Neuronal stem cell (in vitro differentiated cells): ENCODE results near the gene SENP1.

Experiments
- DNase-seq: peaks from one replicate; pipeline ENCODE4 v3.0.0-alpha.2; 2013; ENCODE audit warnings: low spot score
- H2AFZ ChIP-seq: one replicate; pipeline ENCODE4 v1.6.1; 2013; ENCODE audit warnings: mild to moderate bottlenecking, low read length, inconsistent platforms
- H2AK5ac ChIP-seq: 2 replicates; pipeline ENCODE4 v1.6.1; 2013; ENCODE audit warnings: low read depth, mild to moderate bottlenecking, inconsistent platforms, low read length, moderate library complexity, mixed read lengths
- H2BK120ac ChIP-seq: 2 replicates; pipeline ENCODE4 v1.6.1; 2013; ENCODE audit warnings: low read depth, mild to moderate bottlenecking, inconsistent platforms, low read length, moderate library complexity, mixed read lengths
- H2BK12ac ChIP-seq: one replicate; pipeline ENCODE4 v1.6.1; 2013; ENCODE audit warnings: low read length, inconsistent platforms
- H2BK15ac ChIP-seq: 2 replicates; pipeline ENCODE4 v1.6.1; 2013; ENCODE audit warnings: mild to moderate bottlenecking, low read length, inconsistent platforms, mixed read lengths
- H2BK5ac ChIP-seq: one replicate; pipeline ENCODE4 v1.6.1; 2013; ENCODE audit warnings: inconsistent platforms, mild to moderate bottlenecking, low read length, moderate library complexity
- H3K14ac ChIP-seq: one replicate; pipeline ENCODE4 v1.6.1; 2013; ENCODE audit warnings: low read length, inconsistent platforms
- H3K18ac ChIP-seq: 2 replicates; pipeline ENCODE4 v1.6.1; 2013; ENCODE audit warnings: low read length, inconsistent platforms
- H3K23ac ChIP-seq: 2 replicates; pipeline ENCODE4 v1.6.1; 2013; ENCODE audit warnings: low read depth, mild to moderate bottlenecking, mixed read lengths, low read length, inconsistent platforms; ENCODE audit not compliant: poor library complexity
- H3K27ac ChIP-seq: replicated peaks from 3 replicates; pipeline ENCODE4 v1.5.1; 2013; ENCODE audit warnings: low read length, inconsistent platforms
- H3K27me3 ChIP-seq, 3 experiments: 2 replicates each; pipeline ENCODE4 v1.6.1; 2013; ENCODE audit warnings: low read length in 3 of 3, mild to moderate bottlenecking in 2 of 3, inconsistent platforms in 1 of 3, low read depth in 1 of 3, mixed read lengths in 1 of 3, moderate library complexity in 1 of 3; ENCODE audit not compliant: control insufficient read depth in 3 of 3, insufficient read depth in 3 of 3
- H3K36me3 ChIP-seq, 2 donors: replicated peaks in 1 of 2; 2 replicates each; pipeline ENCODE4 v1.6.1; 2013; ENCODE audit warnings: low read length in 2 of 2; ENCODE audit not compliant: control insufficient read depth in 2 of 2, insufficient read depth in 2 of 2
- H3K4ac ChIP-seq: 2 replicates; pipeline ENCODE4 v1.6.1; 2013; ENCODE audit warnings: inconsistent platforms, mild to moderate bottlenecking, low read length, moderate library complexity
- H3K4me1 ChIP-seq, 2 donors: 1 replicate in 1 of 2; 2 replicates in 1 of 2; pipeline ENCODE4 v1.6.1; 2013; ENCODE audit warnings: low read length in 2 of 2, low read depth in 1 of 2; ENCODE audit not compliant: control insufficient read depth in 2 of 2, insufficient read depth in 1 of 2
- H3K4me2 ChIP-seq: one replicate; pipeline ENCODE4 v1.6.1; 2013; ENCODE audit warnings: mild to moderate bottlenecking, low read length, inconsistent platforms; ENCODE audit not compliant: insufficient read depth, poor library complexity, severe bottlenecking
- H3K4me3 ChIP-seq, 2 donors: 2 replicates each; pipeline ENCODE4 v1.5.1; 2013; ENCODE audit warnings: low read length in 2 of 2, mild to moderate bottlenecking in 2 of 2, inconsistent platforms in 1 of 2, moderate library complexity in 1 of 2
- H3K79me1 ChIP-seq: one replicate; pipeline ENCODE4 v1.6.1; 2013; ENCODE audit warnings: low read depth, mild to moderate bottlenecking, inconsistent platforms, low read length, moderate library complexity
- H3K9ac ChIP-seq: one replicate; pipeline ENCODE4 v1.6.1; 2013; ENCODE audit warnings: mild to moderate bottlenecking, low read depth, low read length, inconsistent platforms; ENCODE audit not compliant: poor library complexity
- H3K9me3 ChIP-seq, 2 donors: replicated peaks in 1 of 2; 2 replicates each; pipeline versions ENCODE3 to v1.6.1; 2013; ENCODE audit warnings: low read length in 2 of 2, mild to moderate bottlenecking in 2 of 2, inconsistent platforms in 1 of 2, low read depth in 1 of 2, mixed read lengths in 1 of 2, moderate library complexity in 1 of 2; ENCODE audit not compliant: control insufficient read depth in 2 of 2, insufficient read depth in 1 of 2
- H4K8ac ChIP-seq: one replicate; pipeline ENCODE4 v1.6.1; 2013; ENCODE audit warnings: low read depth, mild to moderate bottlenecking, inconsistent platforms, low read length, moderate library complexity
- H4K91ac ChIP-seq: one replicate; pipeline ENCODE4 v1.6.1; 2013; ENCODE audit warnings: low read length, low read depth, mild to moderate bottlenecking, inconsistent platforms; ENCODE audit not compliant: poor library complexity
- WGBS, 2 donors: extraction: QIAGEN DNeasy Blood & Tissue Kit; methylation state at CpG; one replicate each; pipeline ENCODE4 v1.1.7; 2013; ENCODE audit warnings: missing lambda C conversion rate in 2 of 2, mixed read lengths in 1 of 2; ENCODE audit not compliant: insufficient read length in 2 of 2, insufficient replicate concordance in 1 of 2; ENCODE audit errors: extremely low coverage in 2 of 2; 5-methylcytosine and 5-hydroxymethylcytosine counted together

SENP1 gene

DNA sequence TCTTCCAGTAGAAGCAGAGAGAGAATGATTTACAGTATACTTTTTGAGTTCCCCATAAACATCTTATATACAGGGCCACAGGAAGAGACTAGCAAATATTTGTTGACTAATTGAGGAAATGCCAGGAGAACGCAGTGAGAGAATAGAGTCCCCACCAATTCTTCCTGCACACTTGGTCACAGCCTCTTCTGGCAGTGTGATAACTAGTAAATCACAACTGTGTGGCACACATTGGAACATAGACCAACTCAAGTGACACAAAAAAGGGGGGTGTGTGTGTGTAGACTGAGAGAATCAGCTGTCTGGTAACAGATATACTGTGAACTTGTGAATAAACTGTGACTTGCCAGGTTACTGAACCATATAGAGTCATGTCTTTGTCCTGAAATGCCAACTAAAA is 23.5 kb upstream of the SENP1 start:
- Histone ChIP-seq H2BK5ac (no peak overlapping the region), H2BK120ac (no peak overlapping the region), H3K4me3 (no peak overlapping the region), H4K91ac (no peak overlapping the region), H2AK5ac (no peak overlapping the region), H3K27me3 (no peaks in the 10 kb centered on the region), H2BK12ac (no peak overlapping the region), H2AFZ (no peak overlapping the region), H3K4ac (no peak overlapping the region), H4K8ac (no peak overlapping the region), H2BK15ac (no peak overlapping the region), H3K9ac (no peak overlapping the region), H3K27ac (no peak overlapping the region), H3K79me1 (no peaks in the 10 kb centered on the region), H3K36me3 (peaks cover 34 to 97% of the 10 kb centered on the region in 2 donors), H3K18ac (no peak overlapping the region), H3K23ac (no peak overlapping the region), H3K4me2 (no peak overlapping the region), H3K4me1 (no peaks in the 10 kb centered on the region), H3K9me3 (no peaks in the 10 kb centered on the region), H3K14ac (no peak overlapping the region)
- no peak for DNase-seq
- no CpG with 5 or more reads among the region's 1 CpG for WGBS, 2 donors

DNA sequence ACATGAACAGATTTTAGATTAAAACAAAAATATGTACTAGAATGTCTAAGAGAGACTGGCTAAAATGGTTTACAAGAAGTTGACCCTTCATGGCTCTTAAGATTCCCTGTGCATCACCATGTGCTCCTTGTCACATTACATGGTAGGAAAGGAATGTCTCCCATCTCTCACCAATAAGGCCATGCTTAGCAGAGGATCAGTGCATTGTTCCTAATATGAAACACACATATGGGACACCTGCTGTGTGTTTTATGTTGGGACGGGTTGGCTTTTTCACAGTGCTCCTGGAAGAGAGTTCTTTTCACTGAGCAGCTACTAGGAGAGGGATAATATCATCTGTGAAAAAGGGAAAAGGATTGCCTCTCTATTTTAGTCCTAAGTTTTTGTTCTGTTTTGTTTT is 22.9 kb upstream of the SENP1 start:
- H3K27ac ChIP-seq = no peak overlapping the region
- no peak overlapping the region for H3K23ac ChIP-seq
- H3K27me3 ChIP-seq = no peaks in the 10 kb centered on the region
- no peak overlapping the region for H3K4ac ChIP-seq
- H2BK15ac ChIP-seq = no peak overlapping the region
- H4K91ac ChIP-seq = no peak overlapping the region
- H3K9me3 ChIP-seq = no peaks in the 10 kb centered on the region
- H3K4me1 ChIP-seq = no peaks in the 10 kb centered on the region
- no peak overlapping the region for H2BK120ac ChIP-seq
- peaks cover 30 to 97% of the 10 kb centered on the region in 2 donors for H3K36me3 ChIP-seq
- DNase-seq = no peak
- no peak overlapping the region for H3K4me3 ChIP-seq
- H3K79me1 ChIP-seq = no peaks in the 10 kb centered on the region
- H2AFZ ChIP-seq = no peak overlapping the region
- H3K14ac ChIP-seq = no peak overlapping the region
- no CpG with 5 or more reads among the region's 1 CpG for WGBS, 2 donors
- no peak overlapping the region for H4K8ac ChIP-seq
- no peak overlapping the region for H2AK5ac ChIP-seq
- no peak overlapping the region for H3K9ac ChIP-seq
- no peak overlapping the region for H2BK5ac ChIP-seq
- H3K18ac ChIP-seq = no peak overlapping the region
- H2BK12ac ChIP-seq = no peak overlapping the region
- no peak overlapping the region for H3K4me2 ChIP-seq

DNA sequence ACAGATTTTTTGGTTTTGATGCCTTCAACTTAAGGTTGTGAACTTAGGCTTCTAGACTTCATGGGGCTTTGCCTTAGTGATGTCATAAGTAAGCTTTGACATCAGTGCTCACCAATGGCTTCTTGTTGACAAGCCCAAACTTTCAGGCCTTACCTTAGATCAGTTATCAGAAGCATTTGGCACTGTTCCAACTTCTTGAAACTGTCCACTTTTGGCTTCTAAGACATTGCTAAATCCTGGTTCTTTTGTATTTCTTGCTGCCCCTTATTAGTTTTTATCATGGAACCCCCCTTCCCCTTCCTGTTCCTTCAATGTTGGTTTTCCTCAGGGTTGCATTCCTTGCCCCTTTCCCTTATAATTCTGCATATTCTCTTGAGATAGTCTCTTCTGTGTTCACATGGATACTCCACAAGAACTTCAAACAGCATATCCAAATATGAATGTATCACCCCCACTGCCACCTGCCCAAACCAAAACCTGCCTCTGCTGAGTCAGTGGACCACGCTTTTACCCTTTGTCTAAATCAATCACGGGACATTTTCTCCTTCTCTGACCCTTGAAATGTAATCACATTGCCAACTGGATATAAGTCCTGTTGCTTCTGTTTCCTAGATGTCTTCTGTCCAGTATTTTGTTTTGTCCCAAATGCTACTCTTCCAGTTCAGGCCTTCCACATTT is 21.2 kb upstream of the SENP1 start:
- WGBS, 2 donors = no CpG with 5 or more reads among the region's 2 CpGs
- Histone ChIP-seq H3K27ac (no peak overlapping the region), H2AFZ (no peak overlapping the region), H3K27me3 (no peaks in the 10 kb centered on the region), H3K36me3 (peaks cover 19 to 94% of the 10 kb centered on the region in 2 donors), H3K4ac (no peak overlapping the region), H3K4me2 (no peak overlapping the region), H2AK5ac (no peak overlapping the region), H3K9ac (no peak overlapping the region), H3K79me1 (no peaks in the 10 kb centered on the region), H3K4me1 (peaks cover 3 to 8% of the 10 kb centered on the region in 2 donors), H4K8ac (no peak overlapping the region), H3K14ac (no peak overlapping the region), H2BK12ac (no peak overlapping the region), H2BK5ac (no peak overlapping the region), H3K9me3 (no peaks in the 10 kb centered on the region), H3K18ac (no peak overlapping the region), H2BK120ac (no peak overlapping the region), H3K4me3 (no peak overlapping the region), H2BK15ac (no peak overlapping the region), H4K91ac (no peak overlapping the region), H3K23ac (no peak overlapping the region)
- DNase-seq = no peak

DNA sequence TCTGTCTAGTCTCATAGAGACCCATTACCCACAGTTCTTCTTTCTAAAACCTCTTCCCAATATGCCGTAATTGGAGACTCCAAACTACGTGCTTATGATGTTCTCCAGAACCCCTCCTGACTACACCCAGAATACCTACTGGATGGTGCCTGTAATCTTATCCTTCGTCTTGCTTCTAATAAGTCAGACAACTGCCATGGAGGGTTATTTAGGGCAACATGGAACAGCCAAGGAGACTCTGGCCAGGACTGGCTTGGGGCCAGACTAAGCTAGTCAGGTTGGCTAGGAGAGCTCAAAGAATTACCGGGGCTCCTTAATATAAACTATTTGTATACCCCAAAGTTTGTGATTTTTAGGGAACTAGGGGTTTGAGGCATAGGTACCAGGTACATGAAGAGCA is 20.1 kb upstream of the SENP1 start:
- no peak overlapping the region for H3K4me2 ChIP-seq
- H3K9me3 ChIP-seq = no peaks in the 10 kb centered on the region
- H2BK5ac ChIP-seq = no peak overlapping the region
- H3K27me3 ChIP-seq = no peaks in the 10 kb centered on the region
- no peak overlapping the region for H2BK120ac ChIP-seq
- no peak for DNase-seq
- peaks cover 14 to 83% of the 10 kb centered on the region in 2 donors for H3K36me3 ChIP-seq
- H3K14ac ChIP-seq = no peak overlapping the region
- no peak overlapping the region for H3K4ac ChIP-seq
- no peak overlapping the region for H2AK5ac ChIP-seq
- H4K8ac ChIP-seq = no peak overlapping the region
- H3K9ac ChIP-seq = no peak overlapping the region
- no peak overlapping the region for H3K4me3 ChIP-seq
- H2BK15ac ChIP-seq = no peak overlapping the region
- no peak overlapping the region for H4K91ac ChIP-seq
- H2BK12ac ChIP-seq = no peak overlapping the region
- WGBS, 2 donors = no CpG with 5 or more reads among the region's 4 CpGs
- H3K18ac ChIP-seq = no peak overlapping the region
- H3K23ac ChIP-seq = no peak overlapping the region
- H3K27ac ChIP-seq = no peak overlapping the region
- no peak overlapping the region for H2AFZ ChIP-seq
- peaks cover 11 to 13% of the 10 kb centered on the region in 2 donors for H3K4me1 ChIP-seq
- no peaks in the 10 kb centered on the region for H3K79me1 ChIP-seq
